ENCODE results near the gene LPP. TPM values are rescaled to one million over a fixed set of nuclear protein-coding genes. Genes with fewer than 3 reads are reported as not detected.

The LPP gene
- polyA plus RNA-seq, 2 of the 4 experiments (the other 2 are of a cell fraction) = 11.0 to 30.8 TPM

DNA sequence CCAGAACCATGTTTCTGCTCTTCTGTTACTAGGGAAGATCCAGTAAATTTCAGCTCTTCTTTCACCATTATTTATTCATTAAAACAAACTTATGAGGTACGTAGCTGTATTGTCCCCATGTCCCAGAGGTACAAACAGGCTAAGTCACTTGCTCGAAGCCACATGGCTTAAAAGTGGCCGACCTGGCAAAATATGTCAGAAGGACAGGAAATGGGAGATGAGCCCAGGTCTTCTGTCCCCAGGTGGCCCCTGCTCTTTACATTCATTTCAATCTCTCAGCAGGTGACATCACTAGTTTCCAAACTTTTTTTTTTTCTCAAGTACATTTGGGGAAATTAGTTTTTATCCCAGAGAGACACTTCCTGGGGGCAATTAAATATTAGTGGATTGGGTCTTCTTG is 34.1 kb upstream of the LPP start:
- ChIA-PET CTCF (no interaction called here), POLR2A (no interaction called here)
- DNase-seq (ENCODE audit: low read depth in 1 of 2, low spot score in 1 of 2) (no peak), FAIRE-seq (no peak), ATAC-seq (no peak)
- Histone ChIP-seq H3K4me3 (no peak overlapping the region), H3K4me2 (no peak overlapping the region), H3K4me1 (peaks cover 22% of the 10 kb centered on the region), H3K27ac (no peak overlapping the region), H3K9me3 (no peaks in the 10 kb centered on the region)
- TF ChIP-seq RARB (CRISPR knock-in tag; IDR thresholded peaks at IDR 0.05) = no peak
- TF ChIP-seq ZSCAN20 (CRISPR knock-in tag; IDR thresholded peaks at IDR 0.05) = no peak
- TF ChIP-seq CBX2 (IDR thresholded peaks at IDR 0.05; ENCODE audit: borderline replicate concordance, low read depth) = no peak
- TF ChIP-seq PHF8 (IDR thresholded peaks at IDR 0.05; ENCODE audit: borderline replicate concordance, low read depth) = no peak
- TF ChIP-seq, protein P1, sequence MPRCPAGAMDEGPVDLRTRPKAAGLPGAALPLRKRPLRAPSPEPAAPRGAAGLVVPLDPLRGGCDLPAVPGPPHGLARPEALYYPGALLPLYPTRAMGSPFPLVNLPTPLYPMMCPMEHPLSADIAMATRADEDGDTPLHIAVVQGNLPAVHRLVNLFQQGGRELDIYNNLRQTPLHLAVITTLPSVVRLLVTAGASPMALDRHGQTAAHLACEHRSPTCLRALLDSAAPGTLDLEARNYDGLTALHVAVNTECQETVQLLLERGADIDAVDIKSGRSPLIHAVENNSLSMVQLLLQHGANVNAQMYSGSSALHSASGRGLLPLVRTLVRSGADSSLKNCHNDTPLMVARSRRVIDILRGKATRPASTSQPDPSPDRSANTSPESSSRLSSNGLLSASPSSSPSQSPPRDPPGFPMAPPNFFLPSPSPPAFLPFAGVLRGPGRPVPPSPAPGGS (IDR thresholded peaks at IDR 0.05) = no peak
- TF ChIP-seq JUN (IDR thresholded peaks at IDR 0.05) = no peak
- TF ChIP-seq EHF (CRISPR knock-in tag; IDR thresholded peaks at IDR 0.05) = no peak
- TF ChIP-seq, protein P2, sequence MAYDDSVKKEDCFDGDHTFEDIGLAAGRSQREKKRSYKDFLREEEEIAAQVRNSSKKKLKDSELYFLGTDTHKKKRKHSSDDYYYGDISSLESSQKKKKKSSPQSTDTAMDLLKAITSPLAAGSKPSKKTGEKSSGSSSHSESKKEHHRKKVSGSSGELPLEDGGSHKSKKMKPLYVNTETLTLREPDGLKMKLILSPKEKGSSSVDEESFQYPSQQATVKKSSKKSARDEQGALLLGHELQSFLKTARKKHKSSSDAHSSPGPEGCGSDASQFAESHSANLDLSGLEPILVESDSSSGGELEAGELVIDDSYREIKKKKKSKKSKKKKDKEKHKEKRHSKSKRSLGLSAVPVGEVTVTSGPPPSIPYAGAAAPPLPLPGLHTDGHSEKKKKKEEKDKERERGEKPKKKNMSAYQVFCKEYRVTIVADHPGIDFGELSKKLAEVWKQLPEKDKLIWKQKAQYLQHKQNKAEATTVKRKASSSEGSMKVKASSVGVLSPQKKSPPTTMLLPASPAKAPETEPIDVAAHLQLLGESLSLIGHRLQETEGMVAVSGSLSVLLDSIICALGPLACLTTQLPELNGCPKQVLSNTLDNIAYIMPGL (CRISPR knock-in tag; IDR thresholded peaks at IDR 0.05; ENCODE audit: borderline replicate concordance) = no peak
- no peak for TF ChIP-seq BHLHE40 (IDR thresholded peaks at IDR 0.05; ENCODE audit: low read depth, low read length)
- TF ChIP-seq CHD2 (IDR thresholded peaks at IDR 0.05; ENCODE audit: low read length, partially characterized antibody) = no peak
- 86% methylated on average over 3 of the region's 3 CpGs for WGBS (ENCODE audit: missing lambda C conversion rate)

DNA sequence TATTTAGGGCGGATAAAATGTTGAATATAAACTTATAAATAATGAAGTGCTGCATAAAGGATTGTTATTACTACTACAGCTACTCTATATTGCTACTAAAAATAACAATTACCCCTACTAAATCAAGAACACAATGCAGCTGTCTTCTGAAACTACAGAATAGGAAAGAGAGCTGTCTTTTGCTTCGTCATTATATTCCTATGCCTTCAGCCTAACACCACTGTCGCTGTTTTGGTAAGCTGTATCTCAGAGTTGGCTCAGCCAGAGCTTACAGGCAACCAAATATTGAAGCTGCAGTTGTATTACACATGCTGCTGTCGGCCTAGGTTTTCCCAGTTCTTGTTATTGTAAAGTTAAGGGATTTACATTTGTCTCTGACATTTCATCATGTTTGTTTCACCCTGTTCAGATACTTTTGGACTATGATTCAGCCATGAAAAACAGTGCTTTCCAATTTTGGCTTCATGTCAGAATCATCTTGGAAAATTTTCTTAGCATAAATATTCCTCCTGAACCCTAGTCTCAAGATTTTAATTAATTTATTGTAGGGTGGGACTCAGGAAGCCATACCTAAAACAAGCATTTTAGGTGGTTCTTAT is 31.3 kb upstream of the LPP start:
- Histone ChIP-seq H3K27ac (peak overlapping the region; percentile 61 to 73), H3K9me3 (no peaks in the 10 kb centered on the region), H3K4me3 (no peak overlapping the region), H3K4me2 (peak overlapping the region; percentile 84), H3K4me1 (peaks cover 22% of the 10 kb centered on the region)
- TF ChIP-seq ESRRA (IDR thresholded peaks at IDR 0.05; ENCODE audit: borderline replicate concordance, low read length) = no peak
- no peak for TF ChIP-seq MAZ (IDR thresholded peaks at IDR 0.05; ENCODE audit: borderline replicate concordance, low read depth, low read length)
- TF ChIP-seq RFX5 (IDR thresholded peaks at IDR 0.05) = no peak
- TF ChIP-seq KDM1A (IDR thresholded peaks at IDR 0.05; ENCODE audit: low read depth) = no peak
- no peak for TF ChIP-seq EP300 (IDR thresholded peaks at IDR 0.05)
- no peak for TF ChIP-seq CEBPB (IDR thresholded peaks at IDR 0.05)
- TF ChIP-seq PHF8 (IDR thresholded peaks at IDR 0.05; ENCODE audit: borderline replicate concordance, low read depth) = no peak
- TF ChIP-seq GATA3 (IDR thresholded peaks at IDR 0.05; ENCODE audit: borderline replicate concordance) = no peak
- no peak for TF ChIP-seq KDM5A (IDR thresholded peaks at IDR 0.05)
- no peak for TF ChIP-seq NFE2L2 (conservative IDR thresholded peaks at IDR 0.05; ENCODE audit: low read length)
- TF ChIP-seq FOSB (CRISPR knock-in tag; IDR thresholded peaks at IDR 0.05) = no peak
- TF ChIP-seq HOXB13 (CRISPR knock-in tag; IDR thresholded peaks at IDR 0.05; ENCODE audit: low read depth) = no peak
- DNase-seq (ENCODE audit: low read depth in 1 of 2, low spot score in 1 of 2) = no peak
- POLR2A ChIA-PET = no interaction called here
- 70% methylated on average over 4 of the region's 4 CpGs for WGBS (ENCODE audit: missing lambda C conversion rate)
- CTCF ChIA-PET = no interaction called here
- no peak for FAIRE-seq
- no peak for ATAC-seq

DNA sequence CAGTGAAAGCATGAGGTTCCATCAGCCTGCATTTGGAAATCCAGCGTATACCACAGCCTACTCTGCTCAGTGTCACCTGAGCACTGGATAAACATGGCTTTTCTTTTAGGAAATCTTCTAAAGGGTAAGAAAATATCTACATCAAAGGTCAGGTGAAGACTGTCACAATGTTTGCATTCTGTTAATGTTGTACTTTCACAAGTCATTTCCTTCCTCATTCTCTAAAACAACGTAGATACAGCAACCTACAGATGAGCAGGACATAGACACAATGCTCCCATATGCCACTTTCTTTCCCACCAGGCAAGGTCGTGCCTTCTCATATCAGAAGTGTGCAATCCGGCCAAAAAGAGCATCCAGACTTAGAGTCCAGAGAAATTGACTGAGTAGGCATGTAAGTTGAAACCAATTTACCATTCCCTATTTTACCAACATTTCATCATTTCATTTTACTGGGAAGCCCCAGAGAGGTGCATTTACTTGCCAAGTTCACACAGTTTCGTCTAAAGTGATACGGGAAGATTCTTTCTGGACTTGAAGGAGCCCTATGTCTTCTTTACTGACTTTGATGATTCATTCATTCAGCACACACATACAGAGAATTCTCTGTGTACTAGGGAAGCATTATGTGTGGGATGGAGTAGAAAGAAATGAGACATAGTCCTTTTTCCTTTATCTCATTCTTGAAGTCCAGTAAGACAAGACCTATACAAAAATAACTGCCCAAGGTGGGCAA is 30.6 kb upstream of the LPP start:
- no peak for TF ChIP-seq JUN (IDR thresholded peaks at IDR 0.05)
- no peak for TF ChIP-seq CHD2 (IDR thresholded peaks at IDR 0.05; ENCODE audit: low read length, partially characterized antibody)
- no peak for TF ChIP-seq FOSL2 (IDR thresholded peaks at IDR 0.05)
- peak; percentile 19; the same call in 1 of the 2 replicates for TF ChIP-seq FOSL2 (CRISPR knock-in tag; IDR thresholded peaks at IDR 0.05)
- no peak for TF ChIP-seq ZFP36 (IDR thresholded peaks at IDR 0.05; ENCODE audit: borderline replicate concordance, partially characterized antibody)
- TF ChIP-seq GATA3 (IDR thresholded peaks at IDR 0.05; ENCODE audit: borderline replicate concordance) = no peak
- TF ChIP-seq, protein P2 (CRISPR knock-in tag; IDR thresholded peaks at IDR 0.05; ENCODE audit: borderline replicate concordance) = no peak
- ChIA-PET POLR2A (no interaction called here), CTCF (no interaction called here)
- ATAC-seq = peak; percentile 69 to 71
- peak in 1 of 2 experiments; percentile 63 for DNase-seq (ENCODE audit: low read depth in 1 of 2, low spot score in 1 of 2)
- WGBS (ENCODE audit: missing lambda C conversion rate) = 21% methylated on average over 6 of the region's 6 CpGs
- Histone ChIP-seq H3K4me2 (peak overlapping the region; percentile 84), H3K27ac (peak overlapping the region; percentile 61 to 73), H3K4me1 (peaks cover 22% of the 10 kb centered on the region), H3K4me3 (no peak overlapping the region; the same call in 2 of the 3 replicates), H3K9me3 (no peaks in the 10 kb centered on the region)
- FAIRE-seq = no peak
